ENCODE measurements around the gene ACTRT2. TPM values are rescaled to one million over a fixed set of nuclear protein-coding genes. Genes with fewer than 3 reads are reported as not detected.

Gene ACTRT2
- total and polyA plus RNA-seq, 2 donors (not counting 3 experiments of a cell fraction or from before 2014, with no cell fraction given) = not detected

DNA sequence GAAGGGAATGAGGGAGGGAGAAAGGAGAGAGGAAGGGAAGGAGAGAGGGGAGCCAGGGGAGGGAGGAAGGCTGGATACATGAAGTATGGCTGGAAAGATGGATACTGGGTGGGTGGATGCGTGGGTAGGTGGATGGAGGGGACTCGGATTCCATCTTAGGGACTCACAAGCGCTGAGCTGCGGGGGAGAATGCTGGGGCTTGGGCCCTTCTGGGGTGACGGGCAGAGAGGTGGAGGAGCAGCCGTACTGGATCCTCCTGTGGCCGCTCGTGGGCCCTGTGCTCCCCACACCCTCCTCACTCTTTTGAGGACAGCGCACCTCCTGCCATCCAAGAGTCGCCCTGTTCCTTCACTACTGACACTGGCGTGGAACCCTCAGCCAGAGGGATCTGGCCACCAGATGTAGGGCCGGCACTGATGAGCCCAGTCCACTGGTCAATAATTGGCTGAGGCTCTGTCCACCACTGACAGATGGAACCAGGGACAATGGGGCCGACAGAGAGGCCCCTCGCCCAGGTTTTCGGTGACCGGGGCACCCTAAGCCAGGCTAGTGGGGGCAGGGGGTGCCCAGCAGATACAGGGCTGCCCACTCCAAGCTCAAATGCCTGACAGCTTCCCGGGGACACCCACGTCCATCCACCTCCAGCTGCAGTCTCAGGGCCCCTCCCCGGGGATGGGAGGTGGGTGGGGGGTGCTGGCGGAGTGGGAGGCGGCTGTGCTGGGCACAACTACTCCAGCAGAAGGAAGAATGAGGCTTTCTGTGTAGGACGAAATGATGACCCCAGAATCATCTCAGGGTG is 4.4 kb upstream of the ACTRT2 start:
- no peak overlapping the region for H3K4me2 ChIP-seq (ENCODE audit: insufficient read depth, low read length)
- TF ChIP-seq JUN (IDR thresholded peaks at IDR 0.05; ENCODE audit: borderline replicate concordance, insufficient read depth, insufficient read length, low read depth) = no peak
- TF ChIP-seq POLR2AphosphoS5 (IDR thresholded peaks at IDR 0.05; ENCODE audit: insufficient read depth, low read depth, low read length) = no peak
- no peak for TF ChIP-seq FOS (IDR thresholded peaks at IDR 0.05; ENCODE audit: borderline replicate concordance, insufficient read depth, low read length)
- TF ChIP-seq, protein P1, sequence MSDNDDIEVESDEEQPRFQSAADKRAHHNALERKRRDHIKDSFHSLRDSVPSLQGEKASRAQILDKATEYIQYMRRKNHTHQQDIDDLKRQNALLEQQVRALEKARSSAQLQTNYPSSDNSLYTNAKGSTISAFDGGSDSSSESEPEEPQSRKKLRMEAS (IDR thresholded peaks at IDR 0.05; ENCODE audit: insufficient read depth, insufficient read length) = no peak
- TF ChIP-seq EZH2 (IDR thresholded peaks at IDR 0.05; ENCODE audit: borderline replicate concordance, low read depth, low read length, severe bottlenecking) = no peak
- no peak for TF ChIP-seq GATA2 (IDR thresholded peaks at IDR 0.05; ENCODE audit: insufficient read depth, insufficient read length, low read depth, low read length)
- no peak for TF ChIP-seq MYC (IDR thresholded peaks at IDR 0.05; ENCODE audit: low read depth, low read length)
- TF ChIP-seq POLR2A (IDR thresholded peaks at IDR 0.05; ENCODE audit: low read depth, low read length) = no peak
- H3K9ac ChIP-seq (replicated peaks; ENCODE audit: extremely low read depth, insufficient read depth, low read length) = no peak overlapping the region
- no peak overlapping the region for H2AFZ ChIP-seq (ENCODE audit: low read depth, low read length)
- no TSS peak for BruUV-seq (replicated peaks)
- intact Hi-C loops (cut with micrococcal nuclease) (no loop called here), dilution Hi-C loops (cut with MboI; ENCODE audit: extremely low pct_ligation_motif_present, low sequenced_read_pairs) (no loop called here)
- no peaks in the 10 kb centered on the region for H3K4me1 ChIP-seq (ENCODE audit: control insufficient read depth, extremely low read depth, insufficient read depth, low read length)
- ChIA-PET CTCF (no interaction called here), POLR2A (no interaction called here)
- no peaks in the 10 kb centered on the region for H3K9me3 ChIP-seq (replicated peaks; ENCODE audit: control insufficient read depth, insufficient read depth, low read length)
- FAIRE-seq (no peak), DNase-seq (ENCODE audit: low read depth, low spot score) (no peak)
- no peaks in the 10 kb centered on the region for H3K36me3 ChIP-seq (ENCODE audit: control insufficient read depth in 2 of 2, extremely low read depth in 1 of 2, insufficient read depth in 2 of 2, low read length in 2 of 2)
- H3K79me2 ChIP-seq (ENCODE audit: control insufficient read depth, insufficient read depth, low read length) = no peaks in the 10 kb centered on the region
- H3K4me3 ChIP-seq (replicated peaks in 1 of 3; ENCODE audit: insufficient read depth in 1 of 3, low read depth in 1 of 3, low read length in 3 of 3) = no peak overlapping the region
- H4K20me1 ChIP-seq (replicated peaks; ENCODE audit: control insufficient read depth, extremely low read depth, insufficient read depth, low read length) = no peaks in the 10 kb centered on the region
- H3K27ac ChIP-seq (ENCODE audit: insufficient read depth, low read depth, low read length) = no peak overlapping the region
- H3K27me3 ChIP-seq (ENCODE audit: control insufficient read depth in 2 of 2, insufficient read depth in 2 of 2, low read length in 2 of 2) = no peaks in the 10 kb centered on the region
- no peaks in the 10 kb centered on the region for H3K9me1 ChIP-seq (replicated peaks; ENCODE audit: control insufficient read depth, extremely low read depth, insufficient read depth, low read length)

All from endothelial cell of umbilical vein (primary cell).